GM12872 (cell line): Measurements from ENCODE around the gene SELENOW.

Experiments
- CTCF ChIP-seq: IDR thresholded peaks from 3 replicates; pipeline ENCODE4 v1.5.1; 2011; ENCODE audit warnings: low read depth, mild to moderate bottlenecking, low read length, moderate library complexity; ENCODE audit not compliant: insufficient read depth

SELENOW gene

GRCh38 chr19:47813304-47813994 lies 34.9 kb downstream of the SELENOW start:
- peak; percentile 69 for TF ChIP-seq CTCF

GRCh38 chr19:47813995-47814328 lies 35.5 kb downstream of the SELENOW start:
- TF ChIP-seq CTCF: no peak

- TF ChIP-seq CTCF: no peak
Measured at GRCh38 chr19:47819858-47820257, 41.4 kb downstream of the SELENOW start.

GRCh38 chr19:47820410-47820809 lies 41.9 kb downstream of the SELENOW start:
- no peak for TF ChIP-seq CTCF

GRCh38 chr19:47821460-47822020 lies 43.0 kb downstream of the SELENOW start, which contains the start of gene CRX:
CRX (plus strand) TSS chr19:47821937; CDS start chr19:47834444, 12,507 bp downstream.
- TF ChIP-seq CTCF: no peak

GRCh38 chr19:47824396-47824795 lies 45.9 kb downstream of the SELENOW start:
- no peak for TF ChIP-seq CTCF

- no peak for TF ChIP-seq CTCF
Measured at GRCh38 chr19:47826800-47827199, 48.3 kb downstream of the SELENOW start.

GRCh38 chr19:47832723-47833122 lies 54.2 kb downstream of the SELENOW start:
- TF ChIP-seq CTCF: no peak
